ENCODE measurements around the gene MYD88.
"Not testable (repeated sequence)": the region's sequence is repeated elsewhere in the genome, so short reads cannot be mapped to it uniquely, and the experiment has no call there.

MYD88 gene

GRCh38 chr3:38146504-38146903 is 8.0 kb downstream of the MYD88 start:
- DNase-seq = no peak

- no peak for DNase-seq
These were observed 9.0 kb downstream of the MYD88 start for GRCh38 chr3:38147421-38147820.

GRCh38 chr3:38148311-38148882 is 9.9 kb downstream of the MYD88 start:
- DNase-seq = no peak

GRCh38 chr3:38149708-38150107 is 11.2 kb downstream of the MYD88 start:
- DNase-seq = no peak

GRCh38 chr3:38150780-38151528 is 12.5 kb downstream of the MYD88 start:
- DNase-seq = no peak

- DNase-seq = no peak
These were observed 13.3 kb downstream of the MYD88 start for GRCh38 chr3:38151667-38152265.

GRCh38 chr3:38152609-38153008 is 14.1 kb downstream of the MYD88 start:
- DNase-seq = no peak

- no peak for DNase-seq
These were observed 14.8 kb downstream of the MYD88 start for GRCh38 chr3:38153221-38153620.

GRCh38 chr3:38154033-38154494 is 15.6 kb downstream of the MYD88 start:
- no peak for DNase-seq

- no peak for DNase-seq
These were observed 16.3 kb downstream of the MYD88 start for GRCh38 chr3:38154625-38155255.

GRCh38 chr3:38155825-38156224 is 17.4 kb downstream of the MYD88 start:
- no peak for DNase-seq

- DNase-seq = no peak
These were observed 18.7 kb downstream of the MYD88 start for GRCh38 chr3:38157117-38157516.

GRCh38 chr3:38157595-38157994 is 19.1 kb downstream of the MYD88 start:
- DNase-seq = peak; percentile 51

- DNase-seq = no peak
These were observed 20.0 kb downstream of the MYD88 start for GRCh38 chr3:38158472-38158871.

- not testable (repeated sequence) for DNase-seq
These were observed 22.2 kb downstream of the MYD88 start for GRCh38 chr3:38160704-38161103.

GRCh38 chr3:38163117-38163840 is 24.8 kb downstream of the MYD88 start:
- DNase-seq = no peak

- DNase-seq = no peak
These were observed 25.6 kb downstream of the MYD88 start for GRCh38 chr3:38163841-38164642.

GRCh38 chr3:38164643-38164951 is 26.1 kb downstream of the MYD88 start:
- no peak for DNase-seq

GRCh38 chr3:38164952-38165721 is 26.7 kb downstream of the MYD88 start, which contains the start of gene OXSR1:
Gene OXSR1, plus strand, starts transcription at chr3:38165537. Its CDS starts 340 bp downstream, at chr3:38165877.
- DNase-seq = peak; percentile 99

GRCh38 chr3:38165722-38166387 is 27.4 kb downstream of the MYD88 start:
- peak; percentile 65 for DNase-seq

GRCh38 chr3:38167591-38167990 is 29.1 kb downstream of the MYD88 start:
- DNase-seq = no peak

Data from NCI-H146 (cell line).